H1 (cell line): ENCODE data around the gene DHCR7. TPM values are rescaled to one million over a fixed set of nuclear protein-coding genes. Genes with fewer than 3 reads are reported as not detected.
"Not testable (repeated sequence)": the region's sequence is repeated elsewhere in the genome, so short reads cannot be mapped to it uniquely, and the experiment has no call there.

Experiments used
- CTCF ChIA-PET: fragments of 300-600 bp; sonication (Branson Sonifier 250); formaldehyde crosslinking; loops from one replicate; lab custom pipeline; 2021; ENCODE audit not compliant: partially characterized antibody; lab: Charles Lee
- POLR2A ChIA-PET: fragments of 300-600 bp; sonication (Branson Sonifier 250); formaldehyde crosslinking; loops from one replicate; lab custom pipeline; 2021; ENCODE audit warnings: inconsistent platforms; ENCODE audit not compliant: partially characterized antibody; lab: Charles Lee
- DNase-seq, 2 experiments: peaks; one replicate each; pipeline versions ENCODE4 v3.0.0 to v3.0.0-alpha.2; 2010 to 2022; ENCODE audit warnings: low spot score in 2 of 2, low read depth in 1 of 2, mixed read lengths in 1 of 2
- FAIRE-seq: peaks from 2 replicates; lab custom pipeline; 2011; peaks lifted over from hg19 to GRCh38; lab: Jason Lieb, UNC
- H2AFZ ChIP-seq: 2 replicates; pipeline ENCODE4 v1.8.1; 2012; ENCODE audit warnings: low read length, inconsistent platforms
- H2AK5ac ChIP-seq: 2 replicates; pipeline ENCODE4 v1.6.1; 2013; ENCODE audit warnings: low read depth, low read length
- H2BK120ac ChIP-seq: replicated peaks from 2 replicates; pipeline ENCODE3; 2013; ENCODE audit warnings: low read depth, low read length, inconsistent platforms
- H2BK12ac ChIP-seq: 2 replicates; pipeline ENCODE4 v1.6.1; 2013; ENCODE audit warnings: low read depth, low read length
- H2BK15ac ChIP-seq: 2 replicates; pipeline ENCODE4 v1.6.1; 2013; ENCODE audit warnings: low read length
- H2BK20ac ChIP-seq: 2 replicates; pipeline ENCODE4 v1.6.1; 2013; ENCODE audit warnings: low read length
- H2BK5ac ChIP-seq: 2 replicates; pipeline ENCODE4 v1.6.1; 2013; ENCODE audit warnings: low read depth, low read length
- H3K14ac ChIP-seq: 2 replicates; pipeline ENCODE4 v1.6.1; 2013; ENCODE audit warnings: inconsistent platforms; ENCODE audit not compliant: insufficient read length
- H3K18ac ChIP-seq: 2 replicates; pipeline ENCODE4 v1.6.1; 2013; ENCODE audit warnings: low read length; ENCODE audit errors: extremely low read depth
- H3K23ac ChIP-seq: 2 replicates; pipeline ENCODE4 v1.6.1; 2013; ENCODE audit warnings: inconsistent platforms; ENCODE audit not compliant: insufficient read length
- H3K23me2 ChIP-seq: 2 replicates; pipeline ENCODE4 v1.6.1; 2013; ENCODE audit warnings: low read depth, low read length
- H3K27ac ChIP-seq: 2 replicates; pipeline ENCODE4 v1.6.1; 2011; ENCODE audit warnings: low read depth, low read length, inconsistent platforms
- H3K27me3 ChIP-seq, 4 experiments: replicated peaks in 1 of 4; 1 replicate in 1 of 4; 2 replicates in 3 of 4; pipeline versions ENCODE4 v1.6.1 to v1.8.1; 2011 to 2013; ENCODE audit warnings: low read length in 3 of 4, mild to moderate bottlenecking in 3 of 4, inconsistent platforms in 2 of 4, mixed read lengths in 2 of 4, moderate library complexity in 1 of 4; ENCODE audit not compliant: control insufficient read depth in 3 of 4, insufficient read depth in 3 of 4; ENCODE audit errors: extremely low read depth in 1 of 4
- H3K36me3 ChIP-seq, 4 experiments: 2 replicates each; pipeline versions ENCODE4 v1.6.1 to v1.8.1; 2011 to 2013; ENCODE audit warnings: mild to moderate bottlenecking in 4 of 4, low read length in 3 of 4, moderate library complexity in 2 of 4, control low read depth in 1 of 4, inconsistent platforms in 1 of 4; ENCODE audit not compliant: insufficient read depth in 4 of 4, control insufficient read depth in 2 of 4
- H3K4ac ChIP-seq: replicated peaks from 2 replicates; pipeline ENCODE3; 2013; ENCODE audit warnings: low read length, low read depth, mixed read lengths, inconsistent platforms; ENCODE audit not compliant: insufficient read length
- H3K4me1 ChIP-seq, 4 experiments: replicated peaks in 1 of 4; 1 replicate in 1 of 4; 2 replicates in 3 of 4; pipeline versions ENCODE4 v1.6.1 to v1.8.1; 2011 to 2013; ENCODE audit warnings: low read length in 3 of 4, inconsistent platforms in 2 of 4, mixed read lengths in 1 of 4; ENCODE audit not compliant: insufficient read depth in 4 of 4, control insufficient read depth in 3 of 4
- H3K4me2 ChIP-seq, 2 experiments: 2 replicates each; pipeline versions ENCODE4 v1.6.1 to v1.8.1; 2011 to 2013; ENCODE audit warnings: low read depth in 2 of 2, low read length in 2 of 2, control low read depth in 1 of 2, inconsistent platforms in 1 of 2, mild to moderate bottlenecking in 1 of 2; ENCODE audit not compliant: insufficient read depth in 1 of 2
- H3K4me3 ChIP-seq, 4 experiments: fragments of 200-600, 300-600 bp in 1 of 4; sonication (generic), shearing (Covaris generic), sonication (Bioruptor Twin) in 1 of 4; 2 replicates each; pipeline versions ENCODE4 v1.5.1 to v1.8.1; 2011 to 2016; ENCODE audit warnings: low read length in 4 of 4, low read depth in 3 of 4, control low read depth in 2 of 4, inconsistent platforms in 2 of 4, mild to moderate bottlenecking in 2 of 4, mixed read lengths in 1 of 4, moderate library complexity in 1 of 4; ENCODE audit not compliant: insufficient read depth in 2 of 4; ENCODE audit errors: extremely low read depth in 1 of 4
- H3K56ac ChIP-seq: replicated peaks from 2 replicates; pipeline ENCODE3; 2013; ENCODE audit warnings: low read depth, mild to moderate bottlenecking, mixed read lengths, low read length, inconsistent platforms; ENCODE audit not compliant: insufficient read length
- H3K79me1 ChIP-seq: 2 replicates; pipeline ENCODE4 v1.6.1; 2013; ENCODE audit warnings: low read depth, low read length, control low read depth
- H3K79me2 ChIP-seq, 2 experiments: 2 replicates each; pipeline versions ENCODE4 v1.6.1 to v1.8.1; 2012 to 2013; ENCODE audit warnings: low read length in 2 of 2, mild to moderate bottlenecking in 2 of 2, inconsistent platforms in 1 of 2; ENCODE audit not compliant: insufficient read depth in 2 of 2, control insufficient read depth in 1 of 2
- H3K9ac ChIP-seq, 4 experiments: replicated peaks in 1 of 4; 1 replicate in 1 of 4; 2 replicates in 3 of 4; pipeline versions ENCODE4 v1.6.1 to v1.8.1; 2011 to 2013; ENCODE audit warnings: low read depth in 3 of 4, low read length in 3 of 4, control low read depth in 2 of 4, mild to moderate bottlenecking in 2 of 4, moderate library complexity in 2 of 4, inconsistent platforms in 1 of 4; ENCODE audit errors: extremely low read depth in 1 of 4
- H3K9me3 ChIP-seq, 2 experiments: 2 replicates each; pipeline versions ENCODE4 v1.6.1 to v1.8.1; 2012 to 2013; ENCODE audit warnings: mild to moderate bottlenecking in 2 of 2, moderate library complexity in 2 of 2, control low read depth in 1 of 2, inconsistent platforms in 1 of 2, low read depth in 1 of 2, low read length in 1 of 2, mixed read lengths in 1 of 2; ENCODE audit not compliant: insufficient read depth in 2 of 2
- H4K20me1 ChIP-seq, 2 experiments: replicated peaks in 1 of 2; 2 replicates each; pipeline versions ENCODE3 to v1.8.1; 2011 to 2013; ENCODE audit warnings: inconsistent platforms in 2 of 2, low read length in 2 of 2, mild to moderate bottlenecking in 1 of 2; ENCODE audit not compliant: insufficient read depth in 2 of 2, control insufficient read depth in 1 of 2
- H4K5ac ChIP-seq: 2 replicates; pipeline ENCODE4 v1.6.1; 2013; ENCODE audit warnings: low read length, low read depth, mixed read lengths, inconsistent platforms; ENCODE audit not compliant: insufficient read length
- H4K8ac ChIP-seq: 2 replicates; pipeline ENCODE4 v1.8.0; 2013; ENCODE audit warnings: mild to moderate bottlenecking, moderate library complexity, low read length, inconsistent platforms; ENCODE audit not compliant: insufficient read depth; ENCODE audit errors: extremely low read depth
- H4K91ac ChIP-seq: replicated peaks from 2 replicates; pipeline ENCODE3; 2013; ENCODE audit warnings: low read length, mixed read lengths, inconsistent platforms; ENCODE audit not compliant: insufficient read length
- WGBS, 2 experiments: shearing (Covaris generic) in 1 of 2; methylation state at CpG; one replicate each; pipeline versions ENCODE4 v1.1.6 to v1.1.7; 2013 to 2015; ENCODE audit warnings: low lambda C conversion rate in 2 of 2, mixed read lengths in 2 of 2, inconsistent platforms in 1 of 2, low coverage in 1 of 2, missing lambda C conversion rate in 1 of 2; ENCODE audit not compliant: insufficient replicate concordance in 2 of 2, insufficient coverage in 1 of 2, insufficient read length in 1 of 2; ENCODE audit errors: extremely low coverage in 1 of 2, missing lambda C conversion rate in 1 of 2; 5-methylcytosine and 5-hydroxymethylcytosine counted together
- polyA plus RNA-seq, 7 experiments: library from polyadenylated mRNA; depleted of rRNA in 3 of 7; stranded (reverse) in 5 of 7; unstranded in 2 of 7; fragments of >200 nt in 5 of 7; fragments of 200-250 nt in 2 of 7; gene quantifications; 1 replicate in 5 of 7; 2 replicates in 1 of 7; 4 replicates in 1 of 7; pipeline versions ENCODE4 v1.2.1 to v1.2.3, GENCODE V29; 2011 to 2013; ENCODE audit warnings: missing spikeins in 2 of 7, mixed read lengths in 2 of 7
- total RNA-seq: library from RNA; stranded (reverse); fragmentation: NEBNext Ultra II Directional; extraction: Animal tissue kit (Norgen Biotek cat#: 25700); gene quantifications from 2 replicates; pipeline ENCODE4 v1.2.1, GENCODE V29; 2021

Gene DHCR7
- total and polyA plus RNA-seq, 2 of the 8 experiments (the other 6 are each of a cell fraction or from before 2014, with no cell fraction given): 144 to 157 TPM

DNA sequence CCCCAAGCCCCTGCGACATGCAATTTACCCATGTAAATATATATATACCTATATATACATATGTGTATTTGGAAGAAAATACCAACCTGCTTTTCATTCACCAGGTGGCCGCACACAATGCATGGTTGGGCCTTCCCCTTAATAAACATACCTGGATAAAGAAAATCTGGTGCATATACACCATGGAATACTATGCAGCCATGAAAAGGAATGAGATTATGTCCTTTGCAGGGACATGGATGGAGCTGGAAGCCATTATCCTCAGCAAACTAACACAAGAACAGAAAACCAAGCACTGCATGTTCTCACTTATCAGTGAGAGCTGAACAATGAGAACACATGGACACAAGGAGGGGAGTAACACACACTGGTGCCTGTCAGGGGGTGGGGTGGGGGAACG is 25.9 kb downstream of the DHCR7 start:
- H3K4me2 ChIP-seq, H3K9ac ChIP-seq, H3K27ac ChIP-seq, H3K18ac ChIP-seq, POLR2A ChIA-PET, H2BK120ac ChIP-seq, H3K14ac ChIP-seq, H2BK20ac ChIP-seq, H3K23ac ChIP-seq, H3K36me3 ChIP-seq, H3K4ac ChIP-seq, H3K4me3 ChIP-seq, H3K79me2 ChIP-seq, H2AFZ ChIP-seq, H2BK15ac ChIP-seq, H3K27me3 ChIP-seq, H4K91ac ChIP-seq, H3K56ac ChIP-seq, FAIRE-seq, H4K20me1 ChIP-seq, H4K5ac ChIP-seq, DNase-seq, H2BK5ac ChIP-seq, H4K8ac ChIP-seq, H3K4me1 ChIP-seq, H3K23me2 ChIP-seq, H2AK5ac ChIP-seq, H3K9me3 ChIP-seq, H2BK12ac ChIP-seq, H3K79me1 ChIP-seq: not testable (repeated sequence)
- CTCF ChIA-PET: interaction anchor here (0.6 to 1.9 kb wide), 7 partner anchors 18 to 649 kb away, joined by 3 to 5 read pairs (median 3); no protein-coding TSS in a partner anchor
- 91% methylated on average over 3 of the region's 3 CpGs; no CpG with 5 or more reads in 1 of the 2 experiments for WGBS, 2 experiments
